Astrocyte of the cerebellum (primary cell): Measurements from ENCODE around the gene CD4.

Source experiments
- DNase-seq: peaks from one replicate; pipeline ENCODE4 v3.0.0-alpha.2; 2011; ENCODE audit warnings: low read depth
- H3K4me3 ChIP-seq: 2 replicates; pipeline ENCODE4 v1.5.1; 2011; ENCODE audit warnings: mild to moderate bottlenecking, low read depth, low read length, moderate library complexity
- CTCF ChIP-seq: IDR thresholded peaks from 2 replicates; pipeline ENCODE4 v1.5.1; 2012; ENCODE audit warnings: low read length, low read depth, moderate library complexity, mild to moderate bottlenecking; ENCODE audit errors: missing control alignments
- in situ Hi-C: cut with HindIII; loops from 2 replicates; pipeline ENCODE4 v1.10.0; 2017; ENCODE audit warnings: low sequenced_read_pairs

Gene CD4

GRCh38 chr12:6792522-6793201 lies 3.3 kb downstream of the CD4 start:
- no peak overlapping the region for H3K4me3 ChIP-seq
- in situ Hi-C loops = loop anchor here (10.0 kb wide), 1 partner anchor 158 kb away; the partner anchor contains the start of gene LPAR5
- no peak for DNase-seq
- no peak for TF ChIP-seq CTCF

DNA sequence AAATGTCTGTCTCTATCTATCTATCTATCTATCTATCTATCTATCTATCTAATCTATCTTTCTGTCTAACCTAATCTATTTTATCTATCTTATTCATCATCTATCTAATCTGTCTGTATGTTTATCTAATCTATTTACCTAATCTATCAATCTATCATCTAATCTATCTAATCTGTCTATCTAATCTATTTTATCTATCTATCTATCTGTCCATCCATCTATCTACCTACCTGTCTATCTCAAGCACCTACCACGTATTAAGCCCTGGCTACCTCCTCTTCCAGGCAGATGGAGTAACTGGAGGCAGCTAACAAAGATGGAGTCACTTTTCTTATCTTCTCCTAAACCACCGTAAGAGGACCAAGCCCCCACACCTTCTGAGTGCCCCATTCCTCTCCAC lies 5.8 kb downstream of the CD4 start:
- DNase-seq = no peak
- in situ Hi-C loops = loop anchor here (5.0 to 10.0 kb wide), 2 partner anchors 68 to 160 kb away; partner anchors contain the start of gene LPAR5
- no peak overlapping the region for H3K4me3 ChIP-seq
- TF ChIP-seq CTCF = no peak

DNA sequence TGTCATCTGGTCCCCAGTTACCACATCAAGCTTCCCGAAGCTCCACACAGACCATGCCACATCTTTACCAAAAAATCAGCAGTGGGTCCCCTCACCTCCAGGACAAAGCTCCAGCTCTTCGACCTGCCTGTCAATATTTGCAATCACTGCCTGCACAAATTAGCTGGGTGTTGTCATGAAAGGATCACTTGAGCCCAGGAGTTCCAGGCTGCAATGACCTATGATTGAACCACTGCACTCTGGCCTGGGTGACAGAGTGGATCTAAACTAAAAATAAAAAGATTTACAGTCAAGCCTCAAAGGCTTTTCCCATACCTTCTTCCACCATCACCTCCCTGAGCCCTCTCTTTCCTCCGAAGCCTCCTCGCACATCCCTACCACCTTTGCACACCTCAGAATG lies 7.2 kb downstream of the CD4 start:
- in situ Hi-C loops = loop anchor here (5.0 to 10.0 kb wide), 2 partner anchors 69 to 162 kb away; partner anchors contain the start of gene LPAR5
- H3K4me3 ChIP-seq = no peak overlapping the region
- no peak for DNase-seq
- no peak for TF ChIP-seq CTCF

GRCh38 chr12:6799147-6799546 lies 9.8 kb downstream of the CD4 start:
- DNase-seq = no peak
- no peak overlapping the region for H3K4me3 ChIP-seq
- in situ Hi-C loops = loop anchor here (5.0 to 10.0 kb wide), 2 partner anchors 72 to 164 kb away; partner anchors contain the start of gene LPAR5
- TF ChIP-seq CTCF = no peak

- TF ChIP-seq CTCF = no peak
- DNase-seq = no peak
- no peak overlapping the region for H3K4me3 ChIP-seq
- in situ Hi-C loops = no loop called here
These were observed 17.8 kb downstream of the CD4 start for GRCh38 chr12:6807170-6807569.

DNA sequence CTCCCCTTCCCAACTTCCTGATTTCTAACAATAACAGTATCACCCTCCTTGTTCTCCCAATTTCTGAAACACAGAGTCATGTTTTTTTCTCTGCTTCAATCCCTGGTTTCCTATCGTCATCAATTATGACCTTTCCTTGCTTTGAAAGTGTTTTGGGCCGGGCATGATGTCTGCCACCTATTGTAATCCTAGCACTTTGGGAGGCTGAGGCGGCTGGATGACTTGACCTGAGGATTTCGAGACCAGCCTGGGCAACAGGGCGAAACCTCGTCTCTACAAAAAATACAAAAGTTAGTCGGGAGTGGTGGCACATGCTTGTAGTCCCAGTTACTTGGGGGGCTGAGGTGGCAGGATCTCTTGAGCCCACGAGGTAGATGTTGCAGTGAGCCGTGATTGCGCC lies 19.7 kb downstream of the CD4 start:
- TF ChIP-seq CTCF = no peak
- in situ Hi-C loops = no loop called here

More for the DNA sequence above, 19.7 kb downstream of the CD4 start:
- DNase-seq = no peak
- no peak overlapping the region for H3K4me3 ChIP-seq
